Retinal pigment epithelial cell (primary cell): ENCODE results near the gene DCTN3.

Experiments
- DNase-seq: peaks from one replicate; pipeline ENCODE4 v3.0.0-alpha.2; 2010; ENCODE audit warnings: low read depth
- H3K4me3 ChIP-seq: 2 replicates; pipeline ENCODE4 v1.5.1; 2011; ENCODE audit warnings: mild to moderate bottlenecking, low read length, control low read depth, moderate library complexity
- CTCF ChIP-seq: conservative IDR thresholded peaks from 2 replicates; pipeline ENCODE4 v1.5.1; 2011; ENCODE audit warnings: low read depth, low read length, control low read depth, inconsistent platforms

Gene DCTN3

GRCh38 chr9:34606190-34606589 is 14.1 kb downstream of the DCTN3 start:
- H3K4me3 ChIP-seq, result no peak overlapping the region
- no peak for DNase-seq
- TF ChIP-seq CTCF, result no peak

- TF ChIP-seq CTCF, result peak; percentile 95
- DNase-seq, result no peak
- no peak overlapping the region for H3K4me3 ChIP-seq
These were observed 16.6 kb downstream of the DCTN3 start for GRCh38 chr9:34603610-34604231.

- DNase-seq, result no peak
- H3K4me3 ChIP-seq, result no peak overlapping the region
- TF ChIP-seq CTCF, result no peak
These were observed 18.2 kb downstream of the DCTN3 start for GRCh38 chr9:34601937-34602573.

- no peak for DNase-seq
- TF ChIP-seq CTCF, result no peak
- H3K4me3 ChIP-seq, result no peak overlapping the region
These were observed 19.4 kb downstream of the DCTN3 start for GRCh38 chr9:34600908-34601307.

- DNase-seq, result no peak
- no peak overlapping the region for H3K4me3 ChIP-seq
- TF ChIP-seq CTCF, result no peak
These were observed 20.7 kb downstream of the DCTN3 start for GRCh38 chr9:34599546-34599945.

GRCh38 chr9:34594177-34594576 is 26.1 kb downstream of the DCTN3 start:
- no peak for DNase-seq
- no peak overlapping the region for H3K4me3 ChIP-seq
- no peak for TF ChIP-seq CTCF

GRCh38 chr9:34592895-34593601 is 27.2 kb downstream of the DCTN3 start:
- DNase-seq, result no peak
- TF ChIP-seq CTCF, result no peak
- H3K4me3 ChIP-seq, result no peak overlapping the region
